ENCODE data around the gene FBXO45. TPM values are rescaled to one million over a fixed set of nuclear protein-coding genes. Genes with fewer than 3 reads are reported as not detected.

Gene FBXO45
- total RNA-seq, 4 donors from 2014 or later = 9.6 to 20.8 (median 12.1) TPM

GRCh38 chr3:196629228-196629627, 60.8 kb downstream of the FBXO45 start:
- no peak overlapping the region for H3K27ac ChIP-seq
- H3K4me3 ChIP-seq = no peak overlapping the region
- no peaks in the 10 kb centered on the region for H3K27me3 ChIP-seq
- intact Hi-C loops (cut with DNase I; ENCODE audit: low total_unique reads) (no loop called here), in situ Hi-C loops (cut with MboI; ENCODE audit: low sequenced_read_pairs in 4 of 4) (no loop called here)
- TF ChIP-seq CTCF (IDR thresholded peaks at IDR 0.05 in 4 of 5, conservative IDR thresholded peaks at IDR 0.05 in 1 of 5) (no peak), POLR2A (IDR thresholded peaks at IDR 0.05) (no peak)
- DNase-seq = no peak
- H3K9me3 ChIP-seq = no peaks in the 10 kb centered on the region
- H3K4me1 ChIP-seq = peaks cover 5% of the 10 kb centered on the region in 2 donors
- no peak for ATAC-seq
- no peaks in the 10 kb centered on the region for H3K36me3 ChIP-seq

GRCh38 chr3:196631682-196632045, 63.2 kb downstream of the FBXO45 start:
- peak overlapping the region; percentile 60 to 89 (median 72) for H3K4me3 ChIP-seq
- peaks cover 0 to 2% (median 0%) of the 10 kb centered on the region in 3 donors for H3K27me3 ChIP-seq
- no peaks in the 10 kb centered on the region for H3K9me3 ChIP-seq
- H3K27ac ChIP-seq = peak overlapping the region; percentile 32 to 80 (median 70)
- ATAC-seq (no peak), DNase-seq (no peak)
- in situ Hi-C loops (cut with MboI; ENCODE audit: low sequenced_read_pairs in 4 of 4) = no loop called here
- intact Hi-C loops (cut with DNase I; ENCODE audit: low total_unique reads) = loop anchor here (2.0 kb wide), 1 partner anchor 103 kb away; no protein-coding TSS in a partner anchor
- peaks cover 5% of the 10 kb centered on the region in 2 donors for H3K4me1 ChIP-seq
- no peaks in the 10 kb centered on the region for H3K36me3 ChIP-seq
- TF ChIP-seq POLR2A (IDR thresholded peaks at IDR 0.05) (no peak), CTCF (IDR thresholded peaks at IDR 0.05 in 4 of 5, conservative IDR thresholded peaks at IDR 0.05 in 1 of 5) (no peak)

GRCh38 chr3:196632046-196632751, 63.7 kb downstream of the FBXO45 start:
- ATAC-seq = peak; percentile 89 to 92
- DNase-seq = peak; percentile 58 to 69
- H3K27ac ChIP-seq = peak overlapping the region; percentile 32 to 80 (median 70)
- intact Hi-C loops (cut with DNase I; ENCODE audit: low total_unique reads) = loop anchor here (2.0 kb wide), 1 partner anchor 103 kb away; no protein-coding TSS in a partner anchor
- H3K36me3 ChIP-seq = no peaks in the 10 kb centered on the region
- H3K4me1 ChIP-seq = peaks cover 5% of the 10 kb centered on the region in 2 donors
- TF ChIP-seq CTCF (IDR thresholded peaks at IDR 0.05 in 4 of 5, conservative IDR thresholded peaks at IDR 0.05 in 1 of 5) = peak in 2 of 5 experiments; percentile 47 to 61
- TF ChIP-seq POLR2A (IDR thresholded peaks at IDR 0.05) = peak in 1 of 2 donors; percentile 40
- H3K4me3 ChIP-seq = peak overlapping the region; percentile 60 to 89 (median 72)
- peaks cover 0 to 2% (median 0%) of the 10 kb centered on the region in 3 donors for H3K27me3 ChIP-seq
- no peaks in the 10 kb centered on the region for H3K9me3 ChIP-seq
- in situ Hi-C loops (cut with MboI; ENCODE audit: low sequenced_read_pairs in 4 of 4) = no loop called here

- no peaks in the 10 kb centered on the region for H3K9me3 ChIP-seq
- no peak overlapping the region for H3K4me3 ChIP-seq
- in situ Hi-C loops (cut with MboI; ENCODE audit: low sequenced_read_pairs in 4 of 4) (no loop called here), intact Hi-C loops (cut with DNase I; ENCODE audit: low total_unique reads) (loop anchor here (2.0 kb wide), 1 partner anchor 105 kb away; no protein-coding TSS in a partner anchor)
- no peaks in the 10 kb centered on the region for H3K36me3 ChIP-seq
- ATAC-seq (no peak), DNase-seq (no peak)
- peak overlapping the region in 3 of 4 donors; percentile 65 to 80 (median 74) for H3K27ac ChIP-seq
- H3K4me1 ChIP-seq = peaks cover 5% of the 10 kb centered on the region in 2 donors
- TF ChIP-seq CTCF (IDR thresholded peaks at IDR 0.05 in 4 of 5, conservative IDR thresholded peaks at IDR 0.05 in 1 of 5) (no peak), POLR2A (IDR thresholded peaks at IDR 0.05) (no peak)
- peaks cover 0 to 2% (median 0%) of the 10 kb centered on the region in 3 donors for H3K27me3 ChIP-seq
Measured at GRCh38 chr3:196633555-196634151, 65.2 kb downstream of the FBXO45 start.

All from gastrocnemius medialis (tissue), 4 donors.